ENCODE results near the gene FLCN. TPM values are rescaled to one million over a fixed set of nuclear protein-coding genes. Genes with fewer than 3 reads are reported as not detected.
A peak's percentile ranks its signal among the peaks of the same experiment; 100 is the strongest.

Gene FLCN
- total and polyA plus RNA-seq, 8 donors, result 14.1 to 42.1 (median 18.0) TPM

GRCh38 chr17:17170346-17170985 is 66.5 kb downstream of the FLCN start:
- FAIRE-seq (no peak), DNase-seq (peak in 1 of 6 donors; percentile 14), ATAC-seq (no peak)
- 84 to 85% methylated on average over 9 of the region's 9 CpGs for WGBS, 2 donors
- no peaks in the 10 kb centered on the region for H3K4me1 ChIP-seq
- TF ChIP-seq CTCF (IDR thresholded peaks at IDR 0.05), result no peak
- intact Hi-C loops (cut with DNase I), result no loop called here
- H3K27me3 ChIP-seq, result no peaks in the 10 kb centered on the region
- no peak overlapping the region for H3K27ac ChIP-seq
- no peaks in the 10 kb centered on the region for H3K9me3 ChIP-seq
- peaks cover 9 to 55% (median 42%) of the 10 kb centered on the region in 3 donors for H3K36me3 ChIP-seq
- H3K4me3 ChIP-seq, result no peak overlapping the region

GRCh38 chr17:17169396-17169795 is 67.6 kb downstream of the FLCN start:
- Histone ChIP-seq H3K36me3 (peaks cover 9 to 55% (median 46%) of the 10 kb centered on the region in 3 donors), H3K4me1 (no peaks in the 10 kb centered on the region), H3K27me3 (no peaks in the 10 kb centered on the region), H3K27ac (no peak overlapping the region), H3K9me3 (no peaks in the 10 kb centered on the region), H3K4me3 (no peak overlapping the region)
- 70 to 74% methylated on average over 4 of the region's 4 CpGs for WGBS, 2 donors
- no peak for FAIRE-seq
- peak in 1 of 6 donors; percentile 13 for DNase-seq
- intact Hi-C loops (cut with DNase I), result no loop called here
- no peak for ATAC-seq
- no peak for TF ChIP-seq CTCF (IDR thresholded peaks at IDR 0.05)

GRCh38 chr17:17168401-17168800 is 68.6 kb downstream of the FLCN start:
- TF ChIP-seq CTCF (IDR thresholded peaks at IDR 0.05), result no peak
- ATAC-seq, result no peak
- no peak overlapping the region for H3K4me3 ChIP-seq
- 90 to 98% methylated on average over 5 of the region's 5 CpGs for whole genome bisulfite sequencing, 2 donors
- no peak for FAIRE-seq
- H3K27ac ChIP-seq, result no peak overlapping the region
- intact Hi-C loops (cut with DNase I), result no loop called here
- H3K4me1 ChIP-seq, result no peaks in the 10 kb centered on the region
- no peak for DNase-seq
- peaks cover 9 to 52% (median 48%) of the 10 kb centered on the region in 3 donors for H3K36me3 ChIP-seq
- no peaks in the 10 kb centered on the region for H3K27me3 ChIP-seq
- no peaks in the 10 kb centered on the region for H3K9me3 ChIP-seq

GRCh38 chr17:17167986-17168385 is 69.0 kb downstream of the FLCN start:
- WGBS, 2 donors, result 93 to 97% methylated on average over 10 of the region's 10 CpGs
- Histone ChIP-seq H3K36me3 (peaks cover 9 to 52% (median 43%) of the 10 kb centered on the region in 3 donors), H3K9me3 (no peaks in the 10 kb centered on the region), H3K4me1 (no peaks in the 10 kb centered on the region), H3K27ac (no peak overlapping the region), H3K4me3 (no peak overlapping the region), H3K27me3 (no peaks in the 10 kb centered on the region)
- ATAC-seq (no peak), DNase-seq (peak in 1 of 6 donors; percentile 59), FAIRE-seq (no peak)
- intact Hi-C loops (cut with DNase I), result no loop called here
- no peak for TF ChIP-seq CTCF (IDR thresholded peaks at IDR 0.05)

GRCh38 chr17:17167356-17167755 is 69.6 kb downstream of the FLCN start:
- peaks cover 3 to 52% (median 37%) of the 10 kb centered on the region in 3 donors for H3K36me3 ChIP-seq
- H3K27ac ChIP-seq, result no peak overlapping the region
- DNase-seq (peak in 1 of 6 donors; percentile 55), ATAC-seq (no peak), FAIRE-seq (no peak)
- intact Hi-C loops (cut with DNase I), result no loop called here
- no peaks in the 10 kb centered on the region for H3K27me3 ChIP-seq
- WGBS, 2 donors, result 93 to 95% methylated on average over 10 of the region's 10 CpGs
- no peak for TF ChIP-seq CTCF (IDR thresholded peaks at IDR 0.05)
- no peak overlapping the region for H3K4me3 ChIP-seq
- no peaks in the 10 kb centered on the region for H3K9me3 ChIP-seq
- no peaks in the 10 kb centered on the region for H3K4me1 ChIP-seq
